NCI-H1694 (cell line): Measurements from ENCODE around the gene CEBPE.

Experiments
- DNase-seq: peaks from one replicate; lab custom pipeline; 2025; lab: John Stamatoyannopoulos, UW

CEBPE gene

GRCh38 chr14:23102801-23103200 lies 16.3 kb downstream of the CEBPE start:
- DNase-seq = no peak

GRCh38 chr14:23101986-23102625 lies 16.9 kb downstream of the CEBPE start:
- DNase-seq = no peak

- DNase-seq = no peak
Measured at GRCh38 chr14:23101213-23101970, 17.7 kb downstream of the CEBPE start.

- no peak for DNase-seq
Measured at GRCh38 chr14:23099212-23099861, 19.7 kb downstream of the CEBPE start.

GRCh38 chr14:23097786-23098185 lies 21.3 kb downstream of the CEBPE start:
- no peak for DNase-seq

- no peak for DNase-seq
Measured at GRCh38 chr14:23095196-23096108, 23.6 kb downstream of the CEBPE start, which contains the start of gene C14orf119. TSS of gene C14orf119 (plus strand) at chr14:23095505. CDS start at chr14:23097659, 2,154 bp downstream.

- no peak for DNase-seq
Measured at GRCh38 chr14:23094666-23095195, 24.3 kb downstream of the CEBPE start, which contains the start of gene ACIN1. TSS of gene ACIN1 (minus strand) at chr14:23095136. CDS start at chr14:23095112, 24 bp downstream.

- DNase-seq = no peak
Measured at GRCh38 chr14:23093991-23094665, 24.9 kb downstream of the CEBPE start.

GRCh38 chr14:23093526-23093925 lies 25.5 kb downstream of the CEBPE start:
- DNase-seq = no peak

GRCh38 chr14:23093104-23093503 lies 26.0 kb downstream of the CEBPE start:
- no peak for DNase-seq

GRCh38 chr14:23091294-23092225 lies 27.5 kb downstream of the CEBPE start:
- no peak for DNase-seq

GRCh38 chr14:23090254-23090636 lies 28.8 kb downstream of the CEBPE start:
- DNase-seq = no peak

GRCh38 chr14:23089498-23090253 lies 29.4 kb downstream of the CEBPE start:
- DNase-seq = no peak

GRCh38 chr14:23086565-23086964 lies 32.5 kb downstream of the CEBPE start:
- no peak for DNase-seq

GRCh38 chr14:23085458-23085857 lies 33.6 kb downstream of the CEBPE start:
- DNase-seq = no peak

- no peak for DNase-seq
Measured at GRCh38 chr14:23080474-23080873, 38.6 kb downstream of the CEBPE start.

- no peak for DNase-seq
Measured at GRCh38 chr14:23079716-23080115, 39.3 kb downstream of the CEBPE start.

- DNase-seq = no peak
Measured at GRCh38 chr14:23078692-23079116, 40.4 kb downstream of the CEBPE start.

GRCh38 chr14:23077962-23078361 lies 41.1 kb downstream of the CEBPE start:
- DNase-seq = no peak
